Subcutaneous adipose tissue (tissue), 4 donors: ENCODE measurements around the gene COL24A1. TPM values are rescaled to one million over a fixed set of nuclear protein-coding genes. Genes with fewer than 3 reads are reported as not detected.

ENCODE experiments used
- total RNA-seq, 4 donors: library from RNA; depleted of rRNA; stranded (reverse); fragments of >200 nt; gene quantifications; one replicate each; pipeline ENCODE4 v1.1.0, GENCODE V29; 2016
- TF ChIP-seq, protein P1 (sequence below): fragments of 450-650 bp; IDR thresholded peaks from one replicate; pipeline ENCODE4 v1.5.1; 2016; ENCODE audit warnings: low read depth, mild to moderate bottlenecking, control low read depth, antibody characterized with exemption, moderate library complexity

Gene COL24A1
- total RNA-seq, 4 donors from 2014 or later: 0.16 to 2.9 (median 1.3) TPM

GRCh38 chr1:86137436-86137835 is 19.1 kb downstream of the COL24A1 start:
- TF ChIP-seq, protein P1, sequence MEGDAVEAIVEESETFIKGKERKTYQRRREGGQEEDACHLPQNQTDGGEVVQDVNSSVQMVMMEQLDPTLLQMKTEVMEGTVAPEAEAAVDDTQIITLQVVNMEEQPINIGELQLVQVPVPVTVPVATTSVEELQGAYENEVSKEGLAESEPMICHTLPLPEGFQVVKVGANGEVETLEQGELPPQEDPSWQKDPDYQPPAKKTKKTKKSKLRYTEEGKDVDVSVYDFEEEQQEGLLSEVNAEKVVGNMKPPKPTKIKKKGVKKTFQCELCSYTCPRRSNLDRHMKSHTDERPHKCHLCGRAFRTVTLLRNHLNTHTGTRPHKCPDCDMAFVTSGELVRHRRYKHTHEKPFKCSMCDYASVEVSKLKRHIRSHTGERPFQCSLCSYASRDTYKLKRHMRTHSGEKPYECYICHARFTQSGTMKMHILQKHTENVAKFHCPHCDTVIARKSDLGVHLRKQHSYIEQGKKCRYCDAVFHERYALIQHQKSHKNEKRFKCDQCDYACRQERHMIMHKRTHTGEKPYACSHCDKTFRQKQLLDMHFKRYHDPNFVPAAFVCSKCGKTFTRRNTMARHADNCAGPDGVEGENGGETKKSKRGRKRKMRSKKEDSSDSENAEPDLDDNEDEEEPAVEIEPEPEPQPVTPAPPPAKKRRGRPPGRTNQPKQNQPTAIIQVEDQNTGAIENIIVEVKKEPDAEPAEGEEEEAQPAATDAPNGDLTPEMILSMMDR: no peak

DNA sequence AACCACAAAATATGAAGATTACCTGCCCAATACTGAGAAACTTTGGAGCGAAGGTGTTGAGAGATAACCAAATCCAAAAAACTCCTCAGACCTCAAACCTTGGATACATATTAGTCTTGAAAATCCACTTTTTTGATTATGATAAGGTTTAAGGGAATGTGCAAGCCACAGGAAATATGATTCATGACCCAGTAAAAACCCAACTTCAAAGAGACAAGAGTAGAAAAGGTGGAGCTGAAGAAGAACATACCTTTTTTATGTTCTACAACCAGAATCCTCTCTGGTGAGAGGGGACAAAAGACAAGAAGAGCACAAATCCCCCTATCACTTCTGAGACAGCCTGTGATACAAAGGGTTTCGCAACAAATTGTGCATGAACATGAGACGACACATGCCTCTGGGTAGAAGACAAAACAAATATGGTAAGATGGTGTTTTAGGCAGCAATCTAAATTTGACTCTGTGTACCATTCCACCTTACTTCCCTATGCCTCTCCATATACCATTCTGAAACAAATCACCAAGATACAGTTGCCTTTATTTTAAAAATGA is 37.3 kb downstream of the COL24A1 start:
- TF ChIP-seq, protein P1: no peak

GRCh38 chr1:86114816-86115400 is 41.7 kb downstream of the COL24A1 start:
- TF ChIP-seq, protein P1: no peak

DNA sequence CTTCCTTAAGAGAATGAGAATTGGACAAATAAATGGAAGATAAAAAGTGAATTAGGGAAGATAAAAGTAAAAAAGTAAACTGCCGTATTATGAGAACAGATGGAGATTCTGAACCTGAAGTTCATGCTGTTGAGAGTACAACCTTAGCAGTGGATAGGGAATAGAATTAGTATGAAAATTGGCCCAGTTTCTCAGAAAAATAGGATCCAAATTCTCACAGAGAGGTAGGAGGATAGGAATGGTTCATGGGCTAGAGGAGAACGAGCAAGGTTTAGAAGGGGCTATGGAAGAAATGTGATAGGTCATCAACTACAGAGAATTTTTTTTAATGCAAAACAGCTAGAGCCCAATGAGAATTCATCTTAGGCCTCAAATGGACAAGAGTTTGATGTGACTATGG is 42.3 kb downstream of the COL24A1 start:
- TF ChIP-seq, protein P1: no peak

DNA sequence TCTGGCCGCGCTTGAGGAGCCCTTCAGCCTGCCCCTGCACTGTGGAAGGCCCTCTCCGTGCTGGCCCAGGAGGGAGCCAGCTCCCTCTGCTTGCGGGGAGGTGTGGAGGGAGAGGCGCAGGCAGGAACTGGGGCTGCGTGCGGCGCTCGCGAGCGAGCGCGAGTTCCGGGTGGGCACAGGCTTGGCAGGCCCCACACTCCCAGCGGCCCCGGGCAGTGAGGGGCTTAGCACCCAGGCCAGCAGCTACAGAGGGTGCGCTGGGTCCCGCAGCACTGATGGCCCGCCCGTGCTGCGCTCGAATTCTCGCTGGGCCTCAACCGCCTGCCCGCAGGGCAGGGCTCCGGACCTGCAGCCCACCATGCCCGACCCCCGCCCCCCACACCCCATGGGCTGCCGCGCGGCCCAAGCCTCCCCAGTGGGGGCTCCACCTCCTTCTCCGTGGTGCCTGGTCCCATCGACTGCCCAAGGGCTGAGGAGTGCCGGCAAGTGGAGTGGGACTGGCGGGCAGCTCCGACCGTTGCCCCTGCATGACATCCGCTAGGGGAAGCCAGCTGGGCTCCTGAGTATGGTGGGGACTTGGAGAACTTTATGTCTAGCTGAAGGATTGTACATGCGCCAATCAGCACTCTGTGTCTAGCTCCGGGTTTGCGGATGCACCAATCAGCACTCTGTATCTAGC is 46.0 kb downstream of the COL24A1 start:
- TF ChIP-seq, protein P1: no peak

DNA sequence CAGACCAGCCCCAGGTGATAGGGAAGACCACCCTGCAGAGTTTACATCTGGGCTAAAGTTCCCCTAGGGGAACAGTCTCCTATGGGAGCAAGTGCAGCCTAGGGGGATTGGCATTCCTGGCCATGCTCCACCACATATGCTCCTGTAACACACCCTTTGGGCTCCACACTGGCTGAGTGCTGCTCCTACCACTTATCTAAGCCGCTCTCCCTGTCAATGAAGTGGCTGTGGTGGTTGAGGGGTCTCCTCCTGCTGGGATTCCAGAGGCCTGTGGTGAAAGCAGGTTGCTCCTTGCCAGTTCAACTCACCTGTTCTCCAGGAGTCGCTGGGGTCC is 51.1 kb downstream of the COL24A1 start:
- TF ChIP-seq, protein P1: no peak

DNA sequence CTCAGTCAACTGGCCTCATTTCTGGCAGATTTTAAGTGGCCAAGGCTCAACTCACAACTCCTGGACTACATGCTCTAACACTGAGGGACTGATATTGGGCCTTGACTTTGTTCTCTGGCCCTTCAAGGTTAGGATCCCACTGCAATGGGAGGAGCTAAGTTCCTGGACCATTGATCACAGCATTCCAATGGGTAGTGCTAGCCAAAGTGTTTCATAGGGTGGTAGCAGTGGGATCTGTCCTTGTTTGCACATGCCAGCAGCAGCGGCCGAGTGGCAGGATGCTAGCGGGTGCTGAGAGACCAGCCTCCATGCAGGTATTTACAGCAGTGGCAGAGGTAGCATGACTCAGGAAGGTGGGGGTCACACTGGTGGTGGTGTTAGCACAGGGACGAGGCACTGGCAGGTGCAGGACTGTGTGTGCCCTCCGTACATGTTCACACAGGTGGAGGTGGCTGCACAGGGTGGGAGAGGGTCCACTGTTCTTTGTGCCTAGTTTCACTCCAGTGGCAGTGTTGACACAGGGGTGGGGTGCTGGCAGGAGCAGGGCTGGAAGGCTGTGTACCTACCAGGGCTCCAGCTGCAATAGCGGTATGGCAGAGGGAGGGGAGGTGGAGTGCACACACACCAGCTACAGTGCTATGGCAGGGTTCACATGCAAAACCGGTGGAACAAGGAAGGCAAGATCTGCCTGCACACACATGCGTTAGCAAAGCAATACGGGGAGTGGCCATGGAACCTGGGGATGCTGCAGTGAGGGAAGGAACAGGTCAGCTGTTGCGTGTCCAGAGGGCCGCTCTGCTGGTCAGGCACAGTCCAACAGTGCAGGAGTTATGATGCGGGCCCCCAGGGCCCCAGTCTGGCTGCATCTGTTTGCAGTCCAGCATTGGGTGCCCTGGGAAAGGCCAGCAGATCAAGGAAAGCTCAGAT is 51.7 kb downstream of the COL24A1 start:
- TF ChIP-seq, protein P1: no peak
